ENCODE measurements around the gene LILRA5.
"Not testable (repeated sequence)": the region's sequence is repeated elsewhere in the genome, so short reads cannot be mapped to it uniquely, and the experiment has no call there.

The LILRA5 gene

DNA sequence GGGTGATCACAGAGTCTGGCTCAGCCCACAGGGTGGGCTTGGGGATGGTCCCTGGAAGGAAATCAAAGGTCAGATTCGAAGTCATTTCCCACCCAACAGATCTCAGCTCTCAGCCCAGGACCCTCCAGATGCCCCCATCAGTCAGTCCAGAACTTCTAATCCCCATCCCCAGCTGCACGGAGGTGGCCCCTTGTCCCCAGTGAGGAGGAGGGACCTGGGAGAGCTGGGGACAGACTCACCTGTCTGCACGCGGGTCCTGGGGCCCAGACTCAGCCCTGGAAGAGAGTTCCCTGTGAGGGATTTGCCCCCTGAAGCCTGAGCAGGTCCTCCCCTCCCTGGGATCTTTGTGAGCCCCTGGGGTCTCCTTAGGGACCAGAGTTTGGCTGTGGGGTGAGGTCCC, 32.9 kb downstream of the LILRA5 start:
- H3K36me3 Mint-ChIP-seq (ENCODE audit: low read depth); H3K4me1 Mint-ChIP-seq (ENCODE audit: low read depth); DNase-seq; H3K9me3 Mint-ChIP-seq; H3K4me3 Mint-ChIP-seq; H3K27ac Mint-ChIP-seq: not testable (repeated sequence)
- peaks cover 72% of the 10 kb centered on the region for H3K27me3 Mint-ChIP-seq

DNA sequence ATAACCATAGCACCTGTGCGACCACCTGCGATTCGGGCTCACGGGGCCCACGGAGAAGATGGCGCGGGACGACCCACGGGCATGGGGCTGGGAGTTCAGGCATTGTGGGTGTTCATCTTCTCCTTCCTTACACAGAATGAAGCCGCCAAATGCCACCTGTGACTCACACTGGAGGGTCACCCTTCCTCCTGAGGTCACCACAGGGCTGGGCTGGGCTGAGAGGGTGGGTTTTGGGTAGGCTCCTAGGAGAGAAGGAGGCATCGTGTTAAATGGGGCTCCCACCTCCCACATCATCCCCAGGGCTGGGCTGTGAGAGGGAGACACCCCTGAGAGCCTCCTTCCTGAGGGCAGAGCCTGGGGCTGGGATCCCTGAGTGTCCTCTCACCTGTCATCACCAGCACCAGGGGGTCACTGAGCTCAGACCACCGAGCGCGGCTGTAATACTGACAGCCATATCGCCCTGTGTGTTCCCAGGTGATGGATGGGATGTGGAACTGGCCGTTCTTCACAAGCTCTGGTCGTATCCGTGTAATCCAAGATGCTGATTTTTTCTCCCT, 33.5 kb downstream of the LILRA5 start:
- no peaks in the 10 kb centered on the region for H3K9me3 Mint-ChIP-seq
- no peaks in the 10 kb centered on the region for H3K36me3 Mint-ChIP-seq (ENCODE audit: low read depth)
- H3K27me3 Mint-ChIP-seq = peaks cover 70% of the 10 kb centered on the region
- no peaks in the 10 kb centered on the region for H3K4me1 Mint-ChIP-seq (ENCODE audit: low read depth)
- no peak overlapping the region for H3K4me3 Mint-ChIP-seq
- H3K27ac Mint-ChIP-seq = no peak overlapping the region
- no peak for DNase-seq

DNA sequence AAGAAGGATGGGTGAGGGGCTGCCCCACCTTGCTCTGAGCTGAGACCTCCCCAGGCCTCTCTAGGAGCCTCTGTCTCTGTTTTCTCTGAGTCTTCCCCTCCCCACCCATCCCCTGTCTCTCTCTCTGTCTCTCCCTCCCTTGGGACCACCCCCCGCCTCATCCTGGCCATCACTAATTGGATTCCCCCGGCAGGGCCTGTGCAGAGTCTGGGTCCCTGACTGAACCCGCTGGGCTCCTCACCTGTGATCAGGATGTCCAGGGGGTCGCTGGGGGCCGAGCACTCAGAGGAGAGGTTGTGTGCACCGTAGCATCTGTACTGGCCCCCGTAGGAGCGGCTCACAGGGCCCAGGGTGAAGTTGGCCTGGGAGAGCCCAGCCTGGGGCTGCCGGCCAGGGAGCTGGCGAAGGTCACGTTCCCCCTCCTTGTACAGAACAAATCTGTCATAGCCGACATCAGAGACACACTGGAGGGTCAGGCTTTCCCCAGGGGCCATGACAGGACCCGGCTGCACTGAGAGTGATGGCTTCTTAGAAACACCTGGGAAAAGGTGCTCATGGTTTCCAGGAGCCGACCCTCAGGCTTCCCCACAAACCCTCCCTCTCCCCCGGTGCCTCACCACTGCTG, 34.3 kb downstream of the LILRA5 start:
- H3K27me3 Mint-ChIP-seq = peaks cover 74% of the 10 kb centered on the region
- not testable (repeated sequence) for H3K4me3 Mint-ChIP-seq; H3K27ac Mint-ChIP-seq; DNase-seq; H3K36me3 Mint-ChIP-seq (ENCODE audit: low read depth); H3K9me3 Mint-ChIP-seq; H3K4me1 Mint-ChIP-seq (ENCODE audit: low read depth)

DNA sequence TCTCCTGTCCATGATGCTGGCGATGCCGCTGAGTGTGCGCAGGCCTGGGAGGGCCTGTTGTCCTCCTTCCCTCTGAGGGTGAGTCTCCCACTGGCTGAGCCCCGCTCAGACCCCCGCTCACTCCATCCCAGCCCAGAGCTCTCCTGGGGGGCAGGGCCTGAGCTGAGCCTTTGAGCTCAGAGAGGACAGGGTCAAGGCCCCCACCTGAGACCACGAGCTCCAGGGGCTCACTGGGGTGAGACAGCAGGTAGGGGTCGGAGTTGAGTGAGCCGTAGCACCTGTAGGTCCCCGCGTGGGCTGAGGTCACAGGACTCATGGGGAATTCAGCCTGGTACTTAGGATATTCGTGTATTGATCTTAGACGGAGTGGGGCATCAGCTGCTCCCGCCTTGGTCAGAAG, 34.9 kb downstream of the LILRA5 start:
- H3K4me1 Mint-ChIP-seq (ENCODE audit: low read depth); DNase-seq: not testable (repeated sequence)

DNA sequence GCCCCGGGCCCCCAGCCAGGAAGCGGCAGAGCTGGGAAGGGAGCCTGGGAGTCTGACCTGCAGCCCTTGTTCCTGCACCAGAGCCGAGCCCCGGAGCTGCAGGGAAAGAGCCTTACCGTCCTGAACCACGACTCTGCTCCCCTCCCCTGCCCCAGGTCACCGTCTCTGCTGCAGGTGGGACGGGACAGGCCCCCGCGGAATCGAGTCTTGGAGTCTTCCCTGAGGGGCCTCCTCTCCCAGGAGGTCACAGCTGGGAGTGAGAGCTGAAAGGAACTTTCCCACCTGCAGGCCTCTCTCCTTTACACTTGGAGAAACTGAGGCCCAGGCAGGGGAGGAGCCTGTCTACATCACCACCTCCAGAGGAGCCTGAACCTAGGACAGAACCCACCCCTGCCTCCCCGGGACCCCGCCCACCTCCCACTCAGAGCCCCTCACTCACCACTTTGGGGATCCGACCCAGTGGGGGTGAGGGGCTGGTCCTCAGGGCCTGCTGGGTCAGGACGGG, 35.8 kb downstream of the LILRA5 start:
- H3K27ac Mint-ChIP-seq; H3K4me1 Mint-ChIP-seq (ENCODE audit: low read depth); H3K9me3 Mint-ChIP-seq; DNase-seq; H3K4me3 Mint-ChIP-seq; H3K36me3 Mint-ChIP-seq (ENCODE audit: low read depth): not testable (repeated sequence)
- H3K27me3 Mint-ChIP-seq = peaks cover 76% of the 10 kb centered on the region

More for the DNA sequence above, 34.9 kb downstream of the LILRA5 start:
- not testable (repeated sequence) for H3K9me3 Mint-ChIP-seq; H3K4me3 Mint-ChIP-seq; H3K27ac Mint-ChIP-seq; H3K36me3 Mint-ChIP-seq (ENCODE audit: low read depth)
- H3K27me3 Mint-ChIP-seq = peaks cover 76% of the 10 kb centered on the region

DNA sequence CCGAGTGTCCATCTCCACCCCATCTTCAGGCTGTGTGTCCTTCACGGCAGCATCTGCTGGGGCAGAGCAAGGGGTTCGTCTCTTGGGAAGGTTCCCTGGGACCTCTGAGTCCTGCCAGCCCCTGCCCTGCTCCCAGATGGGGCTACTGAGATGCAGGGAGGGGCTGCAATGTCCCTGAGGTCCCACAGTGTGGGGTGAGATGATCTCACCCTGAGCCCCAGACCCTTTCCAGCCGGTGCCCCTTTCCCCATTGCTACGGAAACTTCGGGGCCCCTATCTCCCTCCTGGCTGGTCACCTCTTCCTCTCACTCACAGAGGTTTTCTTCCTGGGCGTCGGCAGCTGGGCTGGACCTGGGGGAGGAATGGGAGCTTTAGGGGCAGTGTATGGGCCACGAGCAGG, 37.0 kb downstream of the LILRA5 start:
- Mint-ChIP-seq H3K9me3 (no peaks in the 10 kb centered on the region), H3K27me3 (peaks cover 75% of the 10 kb centered on the region), H3K4me3 (no peak overlapping the region), H3K27ac (no peak overlapping the region), H3K4me1 (ENCODE audit: low read depth) (peaks cover 7% of the 10 kb centered on the region), H3K36me3 (ENCODE audit: low read depth) (no peaks in the 10 kb centered on the region)
- no peak for DNase-seq

DNA sequence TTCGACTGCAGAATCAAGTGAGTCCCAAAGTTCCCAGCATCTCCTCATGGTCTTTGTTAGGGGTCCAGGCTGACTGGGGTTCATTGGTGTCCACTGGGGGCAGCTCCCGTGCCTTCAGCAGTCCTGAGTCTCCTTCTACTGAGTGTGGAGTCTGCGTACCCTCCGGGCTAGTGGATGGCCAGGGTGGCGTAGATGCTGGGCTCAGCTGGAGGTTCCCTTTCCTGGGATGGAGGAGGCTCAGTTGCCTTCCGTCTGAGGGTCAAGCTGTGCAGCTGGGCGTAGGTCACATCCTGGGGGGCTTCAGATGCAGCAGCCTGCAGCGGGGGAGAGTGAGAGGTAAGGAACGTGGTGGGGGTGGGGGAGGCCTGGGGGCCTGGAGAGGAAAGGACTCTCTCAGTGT, 38.5 kb downstream of the LILRA5 start:
- not testable (repeated sequence) for H3K9me3 Mint-ChIP-seq; H3K4me3 Mint-ChIP-seq; DNase-seq; H3K27ac Mint-ChIP-seq; H3K36me3 Mint-ChIP-seq (ENCODE audit: low read depth); H3K4me1 Mint-ChIP-seq (ENCODE audit: low read depth)
- H3K27me3 Mint-ChIP-seq = peaks cover 69% of the 10 kb centered on the region

DNA sequence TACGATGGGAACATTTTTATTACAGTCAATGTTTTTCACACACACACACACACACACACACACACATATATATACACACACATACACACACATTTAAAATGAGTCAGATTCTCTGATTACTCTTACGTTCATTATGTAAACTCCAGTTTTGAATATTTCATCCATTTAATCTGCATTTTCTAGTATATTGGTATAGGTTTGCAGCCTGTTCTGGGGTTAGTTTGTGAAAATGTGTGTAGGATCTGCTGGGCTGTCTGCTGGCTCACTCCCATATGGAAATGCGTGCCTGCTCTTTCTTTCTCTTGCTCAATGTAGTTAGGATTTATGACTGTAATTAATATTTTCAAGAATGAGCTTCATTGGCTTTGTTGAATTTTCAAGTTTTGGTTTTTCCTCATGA, 39.1 kb downstream of the LILRA5 start:
- Mint-ChIP-seq H3K4me3 (no peak overlapping the region), H3K9me3 (no peaks in the 10 kb centered on the region), H3K27me3 (peaks cover 62% of the 10 kb centered on the region), H3K4me1 (ENCODE audit: low read depth) (peaks cover 7% of the 10 kb centered on the region), H3K36me3 (ENCODE audit: low read depth) (no peaks in the 10 kb centered on the region), H3K27ac (peak overlapping the region; percentile 44)
- no peak for DNase-seq

DNA sequence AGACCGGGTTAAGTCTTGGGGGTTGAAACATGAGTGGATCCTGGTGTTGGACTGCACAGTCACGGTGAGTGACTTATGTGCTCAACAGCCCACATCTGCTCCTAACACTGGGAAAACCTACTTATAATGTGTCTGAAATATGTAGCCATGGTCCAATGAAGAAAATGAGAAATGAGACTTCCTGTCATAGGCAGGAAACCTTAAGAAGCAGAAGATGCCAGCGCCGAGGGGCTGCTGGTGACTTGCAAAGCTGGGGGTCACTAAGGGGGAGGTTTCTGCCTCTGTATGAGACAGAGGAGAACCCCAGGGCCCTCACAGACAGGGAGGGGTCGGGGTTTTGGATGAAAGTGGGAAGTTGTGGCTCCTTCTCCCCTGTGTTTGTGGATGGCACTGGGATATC, 40.8 kb downstream of the LILRA5 start:
- not testable (repeated sequence) for H3K36me3 Mint-ChIP-seq (ENCODE audit: low read depth); DNase-seq; H3K27ac Mint-ChIP-seq; H3K4me3 Mint-ChIP-seq; H3K9me3 Mint-ChIP-seq; H3K4me1 Mint-ChIP-seq (ENCODE audit: low read depth)
- H3K27me3 Mint-ChIP-seq = peaks cover 61% of the 10 kb centered on the region

DNA sequence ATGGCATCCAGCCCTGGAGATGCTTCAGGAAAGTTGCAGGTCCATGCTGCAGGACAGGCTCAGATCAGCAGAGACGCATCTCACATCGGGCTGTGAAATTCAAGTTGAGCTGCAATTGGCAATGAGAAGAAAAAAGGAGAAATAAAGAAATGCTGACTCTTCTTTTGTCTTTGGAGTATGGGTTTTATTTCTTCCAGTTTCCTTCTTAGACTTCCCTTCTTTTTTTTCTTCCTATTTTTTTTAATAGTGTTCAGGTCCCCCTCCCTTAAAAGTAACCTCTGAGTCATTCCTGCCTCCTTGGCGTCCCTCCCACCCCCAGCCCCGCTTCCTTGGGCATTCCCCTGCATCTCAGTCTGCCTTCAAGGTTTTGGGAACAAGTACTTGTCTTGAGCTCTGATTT, 41.4 kb downstream of the LILRA5 start:
- not testable (repeated sequence) for H3K9me3 Mint-ChIP-seq; H3K27ac Mint-ChIP-seq; H3K36me3 Mint-ChIP-seq (ENCODE audit: low read depth); H3K4me1 Mint-ChIP-seq (ENCODE audit: low read depth); DNase-seq; H3K4me3 Mint-ChIP-seq
- peaks cover 57% of the 10 kb centered on the region for H3K27me3 Mint-ChIP-seq

DNA sequence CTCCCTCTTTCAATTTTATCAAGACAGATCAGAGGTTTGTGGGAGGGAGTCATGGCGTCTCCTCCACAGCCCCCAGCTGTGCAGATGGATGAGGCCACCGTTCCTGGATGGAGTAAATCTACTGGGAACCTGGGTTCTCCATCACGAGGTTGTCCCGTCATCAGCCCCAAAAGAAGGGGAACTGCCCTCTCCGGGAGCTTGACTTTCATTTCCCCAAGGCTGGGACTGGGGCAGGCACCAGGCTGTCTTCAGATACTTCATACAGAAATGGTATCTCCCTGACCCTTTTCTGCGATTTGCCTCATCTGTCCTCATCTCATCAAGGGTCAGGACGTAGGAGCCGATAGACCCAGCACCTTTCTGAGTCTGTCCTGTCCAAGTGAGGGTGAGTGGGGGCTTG, 41.9 kb downstream of the LILRA5 start:
- Mint-ChIP-seq H3K4me3 (no peak overlapping the region), H3K36me3 (ENCODE audit: low read depth) (no peaks in the 10 kb centered on the region), H3K9me3 (no peaks in the 10 kb centered on the region), H3K27me3 (peaks cover 55% of the 10 kb centered on the region), H3K4me1 (ENCODE audit: low read depth) (peaks cover 7% of the 10 kb centered on the region), H3K27ac (no peak overlapping the region)
- no peak for DNase-seq

DNA sequence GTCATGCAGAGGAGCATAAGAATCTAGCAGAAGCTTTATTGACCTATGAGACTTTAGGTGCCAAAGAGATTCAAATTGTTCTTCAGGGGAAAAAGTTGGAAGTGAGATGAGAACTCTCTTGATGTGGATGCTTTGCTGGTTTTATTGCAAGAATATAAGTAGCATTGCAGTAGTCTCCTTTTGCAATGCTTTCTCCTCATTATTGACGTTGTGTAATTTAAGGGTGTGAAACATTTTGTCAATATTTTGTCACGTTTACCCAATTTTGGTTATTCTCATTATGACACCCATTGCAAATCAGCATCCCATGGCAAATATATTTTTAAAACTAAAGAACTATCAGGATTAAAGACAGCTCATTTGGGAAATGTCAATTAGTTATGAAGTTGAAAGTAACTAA, 44.0 kb downstream of the LILRA5 start:
- Mint-ChIP-seq H3K27ac (no peak overlapping the region), H3K4me3 (no peak overlapping the region), H3K36me3 (ENCODE audit: low read depth) (no peaks in the 10 kb centered on the region), H3K4me1 (ENCODE audit: low read depth) (peaks cover 4% of the 10 kb centered on the region), H3K27me3 (peaks cover 54% of the 10 kb centered on the region), H3K9me3 (no peaks in the 10 kb centered on the region)
- DNase-seq = no peak

DNA sequence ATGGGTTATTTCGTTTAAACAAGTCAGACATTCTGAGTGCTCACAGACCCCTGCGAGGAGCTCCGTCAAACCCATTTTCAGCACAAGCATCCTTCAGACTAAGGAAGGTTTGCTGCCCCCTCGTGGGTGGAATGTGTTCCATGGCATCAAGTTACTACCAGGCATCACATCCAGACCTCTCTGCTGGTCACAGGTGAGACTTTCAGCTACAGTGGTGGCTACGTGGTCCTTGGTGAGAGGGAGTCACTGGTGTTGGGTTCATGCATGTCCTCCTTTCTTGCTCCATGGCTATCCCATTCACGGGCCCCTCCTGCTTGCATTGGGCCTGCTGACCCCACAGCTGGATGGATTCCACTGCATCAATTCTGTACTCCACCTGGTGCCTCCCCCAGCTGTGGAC, 46.8 kb downstream of the LILRA5 start:
- peak; percentile 77 for DNase-seq
- Mint-ChIP-seq H3K4me3 (no peak overlapping the region), H3K9me3 (no peaks in the 10 kb centered on the region), H3K27me3 (peaks cover 34% of the 10 kb centered on the region), H3K36me3 (ENCODE audit: low read depth) (no peaks in the 10 kb centered on the region), H3K4me1 (ENCODE audit: low read depth) (peaks cover 2% of the 10 kb centered on the region), H3K27ac (no peak overlapping the region)

DNA sequence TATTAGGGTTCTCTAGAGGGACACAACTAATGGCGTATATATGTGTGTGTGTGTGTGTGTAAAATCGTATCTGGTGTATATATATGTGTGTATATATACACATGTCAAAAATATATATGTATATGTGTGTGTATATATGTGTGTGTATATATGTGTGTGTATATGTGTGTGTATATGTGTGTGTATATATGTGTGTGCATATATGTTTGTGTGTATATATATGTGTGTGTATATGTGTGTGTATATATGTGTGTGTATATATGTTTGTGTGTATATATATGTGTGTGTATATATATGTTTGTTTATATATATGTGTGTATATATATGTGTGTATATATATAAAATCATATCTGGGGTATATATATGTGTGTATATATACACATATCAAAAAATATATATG, 50.5 kb downstream of the LILRA5 start:
- Mint-ChIP-seq H3K27ac (no peak overlapping the region), H3K36me3 (ENCODE audit: low read depth) (no peaks in the 10 kb centered on the region), H3K9me3 (no peaks in the 10 kb centered on the region), H3K4me3 (no peak overlapping the region), H3K4me1 (ENCODE audit: low read depth) (peaks cover 2% of the 10 kb centered on the region), H3K27me3 (peaks cover 22% of the 10 kb centered on the region)
- no peak for DNase-seq

DNA sequence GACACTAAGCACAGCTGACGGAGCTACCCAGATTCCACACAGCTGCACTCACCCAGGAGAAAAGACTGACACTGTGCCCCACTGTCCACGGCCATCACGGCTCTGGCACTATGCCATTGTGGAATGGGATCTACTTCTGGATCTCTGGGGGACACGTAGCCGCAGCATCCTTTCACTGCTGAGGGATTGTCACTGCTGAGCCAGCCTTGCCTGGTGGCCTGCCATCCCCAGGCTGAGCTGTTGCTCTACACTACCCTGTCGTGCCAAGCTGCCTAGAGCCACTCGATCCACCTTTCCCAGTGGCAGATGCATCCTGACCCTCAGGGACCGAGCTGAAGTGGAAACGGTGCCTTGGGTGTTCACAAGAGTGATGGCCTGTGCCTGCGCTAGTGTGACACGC, 50.9 kb downstream of the LILRA5 start:
- DNase-seq = no peak
- Mint-ChIP-seq H3K9me3 (no peaks in the 10 kb centered on the region), H3K27me3 (peaks cover 23% of the 10 kb centered on the region), H3K27ac (no peak overlapping the region), H3K36me3 (ENCODE audit: low read depth) (no peaks in the 10 kb centered on the region), H3K4me1 (ENCODE audit: low read depth) (peaks cover 2% of the 10 kb centered on the region), H3K4me3 (no peak overlapping the region)

DNA sequence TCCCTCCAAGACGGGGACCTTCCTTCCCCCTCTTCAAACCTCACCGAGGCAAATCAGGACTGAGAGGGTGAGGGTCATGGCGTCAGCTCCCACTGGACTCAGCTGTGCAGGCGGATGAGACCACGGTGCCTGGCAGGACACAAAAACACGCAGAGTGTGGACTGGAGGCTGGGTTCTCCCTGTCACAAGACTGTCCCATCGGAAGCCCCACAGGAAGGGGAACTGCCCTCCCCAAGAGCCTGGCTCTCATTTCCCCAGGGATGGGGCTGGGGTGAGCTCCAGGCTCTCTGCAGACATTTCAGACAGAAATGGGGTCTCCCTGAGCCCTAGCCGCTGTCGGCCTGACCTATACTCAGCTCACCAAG, 55.9 kb downstream of the LILRA5 start, which contains the start of gene LILRB5:
Gene LILRB5, minus strand, starts transcription at position 158 of the 365 bp plus-strand sequence. Its CDS starts 80 bp downstream, at position 78.
- no peaks in the 10 kb centered on the region for H3K9me3 Mint-ChIP-seq
- DNase-seq = no peak
- no peak within 1 kb of the TSS for H3K27ac Mint-ChIP-seq
- H3K4me1 Mint-ChIP-seq (ENCODE audit: low read depth) = no peaks in the 10 kb centered on the region
- no peak within 1 kb of the TSS for H3K4me3 Mint-ChIP-seq
- no peaks in the 10 kb centered on the region for H3K36me3 Mint-ChIP-seq (ENCODE audit: low read depth)
- peaks cover 18% of the 10 kb centered on the region for H3K27me3 Mint-ChIP-seq
